Keratinocyte (primary cell): ENCODE measurements around the gene NDUFB11. TPM values are rescaled to one million over a fixed set of nuclear protein-coding genes. Genes with fewer than 3 reads are reported as not detected.
"Not testable (repeated sequence)": the region's sequence is repeated elsewhere in the genome, so short reads cannot be mapped to it uniquely, and the experiment has no call there.

Source experiments
- DNase-seq: peaks from one replicate; pipeline ENCODE4 v3.0.0-alpha.2; 2011; ENCODE audit warnings: low read depth, missing footprints, low spot score
- FAIRE-seq: peaks from 2 replicates; lab custom pipeline; 2011; peaks lifted over from hg19 to GRCh38; lab: Jason Lieb, UNC
- H2AFZ ChIP-seq: 2 replicates; pipeline ENCODE4 v1.6.0; 2012; ENCODE audit warnings: low read length, control low read depth, inconsistent platforms; ENCODE audit not compliant: control insufficient read depth
- H3K27ac ChIP-seq: 2 replicates; pipeline ENCODE4 v1.5.1; 2011; ENCODE audit warnings: low read length; ENCODE audit not compliant: control insufficient read depth, insufficient read depth
- H3K27me3 ChIP-seq: 3 replicates; pipeline ENCODE4 v1.6.0; 2011; ENCODE audit warnings: low read length; ENCODE audit not compliant: control insufficient read depth, insufficient read depth; ENCODE audit errors: extremely low read depth
- H3K36me3 ChIP-seq, 2 experiments: 2 replicates in 1 of 2; 3 replicates in 1 of 2; pipeline ENCODE4 v1.5.1; 2011; ENCODE audit warnings: low read length in 2 of 2, mild to moderate bottlenecking in 1 of 2; ENCODE audit not compliant: control insufficient read depth in 2 of 2, insufficient read depth in 2 of 2; ENCODE audit errors: extremely low read depth in 1 of 2
- H3K4me1 ChIP-seq: 3 replicates; pipeline ENCODE4 v1.5.1; 2011; ENCODE audit warnings: low read length; ENCODE audit not compliant: control insufficient read depth, insufficient read depth; ENCODE audit errors: extremely low read depth
- H3K4me2 ChIP-seq: 3 replicates; pipeline ENCODE4 v1.6.0; 2011; ENCODE audit warnings: low read depth, low read length; ENCODE audit not compliant: control insufficient read depth, insufficient read depth; ENCODE audit errors: extremely low read depth
- H3K4me3 ChIP-seq, 3 experiments: fragments of 200-600 bp in 1 of 3; sonication (generic) in 1 of 3; 2 replicates in 2 of 3; 3 replicates in 1 of 3; pipeline ENCODE4 v1.5.1; 2011 to 2016; ENCODE audit warnings: low read length in 3 of 3, mild to moderate bottlenecking in 3 of 3, control low read depth in 2 of 3, inconsistent platforms in 1 of 3, low read depth in 1 of 3, mixed read lengths in 1 of 3, mixed run types in 1 of 3, moderate library complexity in 1 of 3; ENCODE audit not compliant: control insufficient read depth in 2 of 3, insufficient read depth in 2 of 3; ENCODE audit errors: extremely low read depth in 1 of 3
- H3K79me2 ChIP-seq: 2 replicates; pipeline ENCODE4 v1.6.0; 2012; ENCODE audit warnings: low read length; ENCODE audit not compliant: control insufficient read depth, insufficient read depth
- H3K9ac ChIP-seq: 3 replicates; pipeline ENCODE4 v1.6.0; 2011; ENCODE audit warnings: low read length; ENCODE audit not compliant: control insufficient read depth, insufficient read depth; ENCODE audit errors: extremely low read depth
- H3K9me1 ChIP-seq: 3 replicates; pipeline ENCODE4 v1.6.0; 2011; ENCODE audit warnings: low read length; ENCODE audit not compliant: control insufficient read depth, insufficient read depth; ENCODE audit errors: extremely low read depth
- H3K9me3 ChIP-seq: 2 replicates; pipeline ENCODE4 v1.5.1; 2012; ENCODE audit warnings: low read depth, low read length; ENCODE audit not compliant: control insufficient read depth
- H4K20me1 ChIP-seq: 3 replicates; pipeline ENCODE4 v1.6.0; 2011; ENCODE audit warnings: low read length; ENCODE audit not compliant: control insufficient read depth, insufficient read depth; ENCODE audit errors: extremely low read depth
- CTCF ChIP-seq, 3 experiments: IDR thresholded peaks in 1 of 3; conservative IDR thresholded peaks in 1 of 3; optimal IDR thresholded peaks in 1 of 3; 2 replicates in 2 of 3; 3 replicates in 1 of 3; pipeline versions ENCODE3 to v1.5.1; 2011; ENCODE audit warnings: low read length in 3 of 3, mild to moderate bottlenecking in 3 of 3, moderate library complexity in 2 of 3, control low read depth in 1 of 3, inconsistent platforms in 1 of 3; ENCODE audit not compliant: insufficient read depth in 2 of 3; ENCODE audit errors: extremely low read depth in 1 of 3
- EZH2 ChIP-seq: IDR thresholded peaks from one replicate; pipeline ENCODE4 v1.6.1; 2012; ENCODE audit warnings: inconsistent platforms, mild to moderate bottlenecking, low read length, moderate library complexity
- dilution Hi-C: fragments of 300-500 bp; cut with MboI; formaldehyde crosslinking; loops from one replicate; pipeline ENCODE4 v1.7.0; 2020; ENCODE audit warnings: low sequenced_read_pairs; ENCODE audit not compliant: extremely low pct_ligation_motif_present
- polyA plus RNA-seq, 5 experiments: library from polyadenylated mRNA; depleted of rRNA in 3 of 5; stranded (reverse) in 3 of 5; stranded (forward) in 1 of 5; unstranded in 1 of 5; fragments of >200 nt; gene quantifications; 1 replicate in 1 of 5; 2 replicates in 3 of 5; 3 replicates in 1 of 5; pipeline versions ENCODE4 v1.2.1 to v1.2.3, GENCODE V29; 2011 to 2012; ENCODE audit warnings: missing spikeins in 2 of 5, low read depth in 1 of 5, low replicate concordance in 1 of 5

Gene NDUFB11
- polyA plus RNA-seq, 1 donor (not counting 4 experiments of a cell fraction or from before 2014, with no cell fraction given) = 39.3 TPM

DNA sequence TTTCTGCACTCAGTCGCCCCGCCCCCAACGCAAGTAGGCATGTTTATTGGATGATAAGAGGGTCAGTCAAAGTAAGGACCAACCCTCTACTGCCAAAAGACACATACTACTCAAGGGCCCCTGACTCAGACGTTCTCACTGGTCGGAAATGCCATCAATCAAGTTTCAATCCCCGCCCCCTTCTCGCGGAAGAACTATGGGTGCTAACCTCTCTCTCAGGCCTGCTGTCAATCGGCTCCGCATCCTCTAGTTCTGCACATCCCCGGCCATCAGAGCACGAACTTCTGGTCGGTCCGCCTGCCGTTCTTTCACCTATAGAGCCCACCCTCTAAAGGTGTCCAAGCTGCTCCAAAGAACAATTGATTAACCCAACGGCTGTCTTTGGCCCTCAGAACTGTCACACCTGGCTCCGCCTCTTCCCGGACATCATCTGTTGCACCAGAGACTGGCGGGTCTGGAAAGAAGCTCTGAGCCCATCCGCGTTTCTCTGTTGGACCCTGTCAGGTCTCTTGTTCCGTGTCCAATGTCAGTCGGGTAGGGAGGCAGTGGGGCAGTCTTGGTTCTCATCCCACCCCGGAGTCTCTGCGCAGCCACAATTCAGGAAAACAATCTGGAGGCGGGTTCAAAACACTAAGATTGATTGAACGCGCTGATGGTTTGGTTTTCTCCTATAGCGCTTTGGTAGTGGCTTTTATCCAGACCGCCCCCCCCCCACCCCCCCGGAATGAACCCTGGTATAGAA is 15.2 kb downstream of the NDUFB11 start:
- Histone ChIP-seq H3K27ac (peak overlapping the region; percentile 60), H3K9me3 (no peaks in the 10 kb centered on the region), H3K79me2 (no peaks in the 10 kb centered on the region), H3K9ac (peak overlapping the region; percentile 69), H3K27me3 (no peaks in the 10 kb centered on the region), H3K4me1 (no peaks in the 10 kb centered on the region), H3K4me2 (peak overlapping the region; percentile 73), H2AFZ (peak overlapping the region; percentile 96), H4K20me1 (no peaks in the 10 kb centered on the region), H3K9me1 (no peaks in the 10 kb centered on the region), H3K36me3 (no peaks in the 10 kb centered on the region), H3K4me3 (peak overlapping the region; percentile 43 to 84 (median 69))
- DNase-seq (peak; percentile 68), FAIRE-seq (peak; percentile 73)
- no peak for TF ChIP-seq CTCF (optimal IDR thresholded peaks at IDR 0.05 in 1 of 3, IDR thresholded peaks at IDR 0.05 in 1 of 3, conservative IDR thresholded peaks at IDR 0.05 in 1 of 3; ENCODE audit: extremely low read depth in 1 of 3, insufficient read depth in 2 of 3, low read length in 3 of 3)
- no peak for TF ChIP-seq EZH2
- dilution Hi-C loops = no loop called here

DNA sequence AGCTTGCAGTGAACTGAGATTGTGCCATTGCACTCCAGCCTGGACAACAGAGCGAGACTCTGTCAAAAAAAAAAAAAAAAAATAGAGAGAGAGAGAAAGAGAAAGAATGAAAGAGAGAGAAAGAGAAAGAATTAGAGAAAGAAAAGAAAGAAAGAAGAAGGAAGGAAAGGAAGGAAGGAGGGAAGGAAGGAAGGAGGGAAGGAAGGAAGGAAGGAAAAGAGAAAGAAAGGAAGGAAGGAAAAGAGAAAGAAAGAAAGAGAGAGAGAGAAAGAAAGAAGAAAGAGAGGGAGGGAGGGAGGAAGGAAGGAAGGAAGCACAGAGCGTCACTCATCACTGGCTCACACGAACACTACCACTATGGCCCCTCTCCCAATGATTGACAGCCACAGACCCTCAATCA is 20.0 kb downstream of the NDUFB11 start:
- H3K27ac ChIP-seq, H3K4me3 ChIP-seq, H3K9me3 ChIP-seq, H2AFZ ChIP-seq, H3K4me2 ChIP-seq, H3K9me1 ChIP-seq, DNase-seq, H3K79me2 ChIP-seq, H3K9ac ChIP-seq, H3K4me1 ChIP-seq, FAIRE-seq, H4K20me1 ChIP-seq, dilution Hi-C loops, H3K27me3 ChIP-seq, H3K36me3 ChIP-seq: not testable (repeated sequence)

DNA sequence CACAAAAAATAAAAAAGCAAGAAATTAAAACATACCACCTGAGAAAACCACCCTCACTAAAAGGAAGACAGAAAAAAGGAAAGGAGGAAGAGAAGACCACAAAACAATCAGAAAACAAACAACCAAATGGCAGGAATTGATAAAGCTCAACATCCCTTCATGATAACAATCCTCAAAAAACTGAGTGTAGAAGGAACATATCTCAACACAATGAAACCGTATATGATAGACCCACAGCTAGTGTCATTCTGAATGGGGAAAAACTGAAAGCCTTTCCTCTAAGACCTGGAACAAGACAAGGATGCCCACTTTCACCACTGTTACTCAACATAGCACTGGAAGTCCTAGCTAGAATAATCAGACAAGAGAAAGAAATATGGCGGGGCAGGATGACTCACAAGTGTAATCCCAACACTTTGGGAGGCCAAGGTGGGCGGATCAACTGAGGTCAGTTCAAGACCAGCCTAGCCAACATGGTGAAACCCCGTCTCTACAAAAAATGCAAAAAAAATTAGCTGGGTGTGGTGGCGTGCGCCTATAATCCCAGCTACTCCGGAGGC is 27.9 kb downstream of the NDUFB11 start:
- not testable (repeated sequence) for H3K4me1 ChIP-seq, FAIRE-seq

More for the DNA sequence above, 27.9 kb downstream of the NDUFB11 start:
- H3K9ac ChIP-seq, H3K79me2 ChIP-seq, DNase-seq, H3K27ac ChIP-seq, H3K4me3 ChIP-seq, H3K27me3 ChIP-seq, H3K4me2 ChIP-seq, H3K9me3 ChIP-seq, H4K20me1 ChIP-seq, H3K36me3 ChIP-seq, H3K9me1 ChIP-seq, dilution Hi-C loops, H2AFZ ChIP-seq: not testable (repeated sequence)
